VCaP (cell line): ENCODE measurements around the gene EIF2B2.

Source experiments
- H3K27ac ChIP-seq: fragments of 450-650 bp; 2 replicates; pipeline ENCODE4 v1.5.1; 2017
- TF ChIP-seq, protein P1 (sequence below): fragments of 450-650 bp; conservative IDR thresholded peaks from 2 replicates; pipeline ENCODE4 v1.5.1; 2017; ENCODE audit warnings: mild to moderate bottlenecking, moderate library complexity

EIF2B2 gene

DNA sequence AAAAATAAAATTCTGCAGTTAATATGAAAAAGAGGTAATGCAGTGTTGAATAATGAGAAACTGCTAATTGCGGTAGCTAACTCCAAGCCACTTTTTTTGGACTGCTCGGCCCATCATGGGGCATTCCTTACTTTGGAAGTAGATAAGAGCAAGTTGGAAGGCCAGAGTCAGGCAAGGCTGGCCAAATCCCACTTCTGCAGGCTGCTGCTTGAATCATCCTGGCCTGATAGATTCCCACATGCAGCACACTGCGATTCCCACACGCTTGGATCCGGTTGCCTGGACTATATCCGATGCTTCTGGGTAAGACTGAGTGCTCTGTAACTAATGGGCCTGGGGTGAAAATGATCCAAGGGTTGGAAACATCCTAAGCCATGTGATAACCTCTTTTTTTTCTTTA lies 10.6 kb downstream of the EIF2B2 start:
- TF ChIP-seq, protein P1, sequence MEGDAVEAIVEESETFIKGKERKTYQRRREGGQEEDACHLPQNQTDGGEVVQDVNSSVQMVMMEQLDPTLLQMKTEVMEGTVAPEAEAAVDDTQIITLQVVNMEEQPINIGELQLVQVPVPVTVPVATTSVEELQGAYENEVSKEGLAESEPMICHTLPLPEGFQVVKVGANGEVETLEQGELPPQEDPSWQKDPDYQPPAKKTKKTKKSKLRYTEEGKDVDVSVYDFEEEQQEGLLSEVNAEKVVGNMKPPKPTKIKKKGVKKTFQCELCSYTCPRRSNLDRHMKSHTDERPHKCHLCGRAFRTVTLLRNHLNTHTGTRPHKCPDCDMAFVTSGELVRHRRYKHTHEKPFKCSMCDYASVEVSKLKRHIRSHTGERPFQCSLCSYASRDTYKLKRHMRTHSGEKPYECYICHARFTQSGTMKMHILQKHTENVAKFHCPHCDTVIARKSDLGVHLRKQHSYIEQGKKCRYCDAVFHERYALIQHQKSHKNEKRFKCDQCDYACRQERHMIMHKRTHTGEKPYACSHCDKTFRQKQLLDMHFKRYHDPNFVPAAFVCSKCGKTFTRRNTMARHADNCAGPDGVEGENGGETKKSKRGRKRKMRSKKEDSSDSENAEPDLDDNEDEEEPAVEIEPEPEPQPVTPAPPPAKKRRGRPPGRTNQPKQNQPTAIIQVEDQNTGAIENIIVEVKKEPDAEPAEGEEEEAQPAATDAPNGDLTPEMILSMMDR, result no peak
- H3K27ac ChIP-seq, result no peak overlapping the region

DNA sequence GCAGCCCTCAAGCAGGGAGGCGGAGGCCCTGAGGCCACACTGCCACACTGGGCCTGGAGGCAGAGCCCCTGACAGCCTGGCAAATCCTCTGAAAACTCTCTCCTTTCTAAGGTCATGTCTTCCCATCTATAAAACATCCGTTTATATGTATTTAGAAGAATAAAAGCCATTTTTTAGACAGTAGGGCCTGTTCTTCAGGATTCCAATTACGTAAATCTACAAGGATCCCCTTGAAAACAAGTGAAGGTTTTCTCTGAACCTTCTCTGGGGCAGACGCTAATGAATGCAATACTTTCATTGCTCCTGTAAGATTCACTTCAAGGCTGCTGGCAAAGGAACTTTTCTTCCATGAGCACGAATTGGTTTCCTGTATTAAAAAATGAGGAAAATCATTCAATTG lies 12.8 kb downstream of the EIF2B2 start:
- TF ChIP-seq, protein P1, result no peak
- no peak overlapping the region for H3K27ac ChIP-seq

DNA sequence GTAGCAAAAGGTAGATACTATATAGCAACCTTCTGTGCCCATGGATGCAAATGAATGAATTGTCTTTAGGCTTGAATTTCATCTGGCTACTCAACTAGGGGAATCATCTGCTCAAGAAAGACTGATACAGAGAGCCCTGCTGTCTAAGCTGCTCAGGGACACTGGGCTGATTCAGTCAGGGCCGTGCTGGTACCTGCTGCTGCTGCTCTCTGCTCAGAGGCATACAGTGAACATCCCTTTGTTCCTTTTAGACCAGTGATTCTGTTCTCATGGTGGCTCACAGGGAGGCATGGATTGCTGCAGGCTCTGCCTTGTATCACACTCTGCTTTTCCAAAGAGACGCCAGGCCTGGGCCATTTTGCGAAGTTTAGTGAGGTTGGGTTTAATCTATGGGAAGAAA lies 14.1 kb downstream of the EIF2B2 start:
- TF ChIP-seq, protein P1, result no peak
- no peak overlapping the region for H3K27ac ChIP-seq

DNA sequence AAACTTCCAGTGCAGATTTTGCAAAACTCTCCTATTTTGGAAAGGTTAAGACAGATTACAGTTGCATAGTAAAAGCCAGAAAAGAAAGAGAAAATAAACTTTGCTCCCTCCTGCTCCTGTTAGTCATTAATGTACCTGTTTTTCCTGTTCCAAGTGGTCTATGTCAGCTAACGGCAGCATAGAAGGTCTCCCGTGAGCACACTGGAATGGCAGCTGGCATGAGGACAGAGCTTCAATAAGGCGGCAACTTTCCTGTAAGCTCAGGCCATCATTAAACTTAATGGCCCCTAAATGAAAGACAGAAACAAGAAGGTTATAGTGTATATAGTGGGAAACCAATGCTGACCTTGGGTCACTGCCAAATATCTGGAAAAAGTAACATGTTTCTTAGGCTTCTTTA lies 16.0 kb downstream of the EIF2B2 start:
- TF ChIP-seq, protein P1, result no peak
- H3K27ac ChIP-seq, result peak overlapping the region; percentile 55

DNA sequence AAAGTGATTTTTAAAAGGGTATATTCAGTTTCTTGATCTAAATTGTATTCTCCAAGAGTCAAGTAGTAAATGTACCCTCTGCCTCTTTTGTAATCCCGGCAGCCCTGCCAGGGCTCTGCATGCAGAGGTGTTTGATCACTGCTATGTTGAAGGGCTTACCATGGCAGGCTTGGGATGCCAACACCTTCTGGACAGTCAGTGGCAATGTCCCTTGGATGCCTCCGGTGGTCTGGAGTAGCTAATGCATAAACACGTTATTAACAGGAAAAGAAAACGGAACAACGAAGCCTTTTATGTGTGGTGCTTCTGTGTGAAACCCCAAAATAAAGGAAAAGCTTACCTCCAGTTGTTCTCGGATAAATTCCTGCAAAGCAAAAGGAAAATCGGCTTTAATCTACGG lies 19.9 kb downstream of the EIF2B2 start:
- H3K27ac ChIP-seq, result no peak overlapping the region
- TF ChIP-seq, protein P1, result peak; percentile 41

DNA sequence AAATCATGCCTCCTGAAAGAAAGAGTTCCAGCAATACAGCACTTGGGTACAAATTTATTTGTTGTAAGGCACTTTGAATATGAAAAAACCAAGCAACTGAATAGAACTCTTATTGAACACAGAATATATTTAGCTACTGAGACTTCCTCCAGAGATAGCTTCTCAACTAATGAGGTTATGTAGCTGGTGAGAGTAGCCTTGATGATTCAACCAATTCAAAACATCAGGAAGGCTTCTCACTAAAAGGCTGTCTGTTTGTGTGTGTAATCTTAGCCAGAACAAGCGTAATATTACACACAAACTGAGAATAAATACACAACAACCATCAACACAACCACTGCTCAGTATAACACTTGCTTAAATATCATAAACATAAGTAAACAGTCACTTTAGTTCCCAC lies 20.4 kb downstream of the EIF2B2 start:
- TF ChIP-seq, protein P1, result no peak
- no peak overlapping the region for H3K27ac ChIP-seq

DNA sequence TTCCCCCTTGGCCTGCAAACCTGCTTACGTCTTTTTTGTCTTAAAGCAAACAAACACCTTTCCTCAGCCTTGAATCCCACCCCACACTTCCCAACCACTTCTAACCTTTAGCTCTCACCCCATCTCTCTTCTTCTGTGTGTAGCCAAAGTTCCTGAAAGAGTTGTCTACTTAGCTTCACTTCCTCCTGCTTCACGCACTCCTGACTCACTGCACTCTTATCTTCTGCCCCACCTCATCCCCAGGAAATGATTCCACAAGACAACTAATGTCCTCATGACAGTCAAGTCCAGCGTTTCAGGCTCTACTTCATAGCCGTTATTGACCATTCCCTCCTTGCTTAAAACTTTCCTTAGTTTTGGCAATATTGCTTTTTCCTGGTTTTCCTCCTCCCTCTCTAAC lies 22.4 kb downstream of the EIF2B2 start:
- TF ChIP-seq, protein P1, result no peak
- H3K27ac ChIP-seq, result no peak overlapping the region

DNA sequence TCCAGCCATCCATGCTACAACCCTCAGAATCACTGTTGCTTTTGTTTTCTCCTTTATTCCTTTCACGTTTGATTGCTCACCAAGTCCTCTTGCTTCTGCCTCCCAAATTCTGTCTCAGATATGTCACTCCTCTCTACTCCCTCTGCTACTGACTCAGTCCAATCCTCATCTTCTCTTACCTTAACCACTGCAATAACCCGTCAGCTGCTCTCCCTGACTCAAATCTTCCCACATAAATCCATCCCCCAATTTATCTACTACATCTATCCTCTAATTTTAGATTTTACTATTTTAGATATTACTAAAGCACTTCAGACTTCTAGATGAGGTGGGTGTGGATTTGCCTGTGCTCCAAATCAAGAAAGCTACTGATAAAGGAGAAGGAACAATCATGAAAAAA lies 23.2 kb downstream of the EIF2B2 start:
- no peak overlapping the region for H3K27ac ChIP-seq
- TF ChIP-seq, protein P1, result no peak
